ENCODE measurements around the gene PEX10.

GRCh38 chr1:2417083-2417832 lies 4.9 kb upstream of the PEX10 start:
- TF ChIP-seq EP300 (IDR thresholded peaks at IDR 0.05; ENCODE audit: borderline replicate concordance) (no peak), ZBTB7A (IDR thresholded peaks at IDR 0.05; ENCODE audit: low read depth) (no peak), YY1 (IDR thresholded peaks at IDR 0.05; ENCODE audit: low read depth) (no peak), RAD21 (IDR thresholded peaks at IDR 0.05; ENCODE audit: low read depth) (no peak), TEAD4 (IDR thresholded peaks at IDR 0.05) (no peak)
- TF ChIP-seq, protein P1, sequence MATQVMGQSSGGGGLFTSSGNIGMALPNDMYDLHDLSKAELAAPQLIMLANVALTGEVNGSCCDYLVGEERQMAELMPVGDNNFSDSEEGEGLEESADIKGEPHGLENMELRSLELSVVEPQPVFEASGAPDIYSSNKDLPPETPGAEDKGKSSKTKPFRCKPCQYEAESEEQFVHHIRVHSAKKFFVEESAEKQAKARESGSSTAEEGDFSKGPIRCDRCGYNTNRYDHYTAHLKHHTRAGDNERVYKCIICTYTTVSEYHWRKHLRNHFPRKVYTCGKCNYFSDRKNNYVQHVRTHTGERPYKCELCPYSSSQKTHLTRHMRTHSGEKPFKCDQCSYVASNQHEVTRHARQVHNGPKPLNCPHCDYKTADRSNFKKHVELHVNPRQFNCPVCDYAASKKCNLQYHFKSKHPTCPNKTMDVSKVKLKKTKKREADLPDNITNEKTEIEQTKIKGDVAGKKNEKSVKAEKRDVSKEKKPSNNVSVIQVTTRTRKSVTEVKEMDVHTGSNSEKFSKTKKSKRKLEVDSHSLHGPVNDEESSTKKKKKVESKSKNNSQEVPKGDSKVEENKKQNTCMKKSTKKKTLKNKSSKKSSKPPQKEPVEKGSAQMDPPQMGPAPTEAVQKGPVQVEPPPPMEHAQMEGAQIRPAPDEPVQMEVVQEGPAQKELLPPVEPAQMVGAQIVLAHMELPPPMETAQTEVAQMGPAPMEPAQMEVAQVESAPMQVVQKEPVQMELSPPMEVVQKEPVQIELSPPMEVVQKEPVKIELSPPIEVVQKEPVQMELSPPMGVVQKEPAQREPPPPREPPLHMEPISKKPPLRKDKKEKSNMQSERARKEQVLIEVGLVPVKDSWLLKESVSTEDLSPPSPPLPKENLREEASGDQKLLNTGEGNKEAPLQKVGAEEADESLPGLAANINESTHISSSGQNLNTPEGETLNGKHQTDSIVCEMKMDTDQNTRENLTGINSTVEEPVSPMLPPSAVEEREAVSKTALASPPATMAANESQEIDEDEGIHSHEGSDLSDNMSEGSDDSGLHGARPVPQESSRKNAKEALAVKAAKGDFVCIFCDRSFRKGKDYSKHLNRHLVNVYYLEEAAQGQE (IDR thresholded peaks at IDR 0.05; ENCODE audit: low read depth), result no peak

Measured in Ishikawa (cell line).